K562 (cell line): Measurements from ENCODE around the gene IRF1. TPM values are rescaled to one million over a fixed set of nuclear protein-coding genes. Genes with fewer than 3 reads are reported as not detected.

Experiments
- EP300 ChIP-seq: IDR thresholded peaks from 2 replicates; pipeline ENCODE4 v1.6.1; 2012; ENCODE audit warnings: low read length, improper control_type of control experiment
- FOSL1 ChIP-seq: fragments of 200-800 bp; sonication (Bioruptor generic); conservative IDR thresholded peaks from 2 replicates; pipeline ENCODE4 v1.6.1; 2016; ENCODE audit warnings: missing genetic modification characterization, missing compliant biosample characterization
- HLTF ChIP-seq: fragments of 450-650 bp; IDR thresholded peaks from 2 replicates; pipeline ENCODE4 v1.6.1; 2016
- RBM39 ChIP-seq: fragments of 200-400 bp; formaldehyde crosslinking; optimal IDR thresholded peaks from 2 replicates; pipeline ENCODE3; 2018; ENCODE audit warnings: low read depth, low read length
- SMAD4 ChIP-seq: fragments of 250-450 bp; sonication (Bioruptor Pico); conservative IDR thresholded peaks from 2 replicates; pipeline ENCODE4 v1.8.0; 2021; ENCODE audit warnings: inconsistent platforms, mild to moderate bottlenecking, moderate library complexity
- THRAP3 ChIP-seq: fragments of 450-650 bp; IDR thresholded peaks from 2 replicates; pipeline ENCODE4 v1.6.1; 2016; ENCODE audit warnings: mild to moderate bottlenecking, inconsistent platforms, borderline replicate concordance
- ZNF140 ChIP-seq: fragments of 250-450 bp; sonication (Bioruptor Pico); IDR thresholded peaks from 2 replicates; pipeline ENCODE4 v1.8.0; 2021; ENCODE audit warnings: moderate library complexity, mild to moderate bottlenecking, inconsistent platforms
- ZNF583 ChIP-seq: fragments of 250-450 bp; sonication (Bioruptor Pico); IDR thresholded peaks from 2 replicates; pipeline ENCODE4 v1.4.0; 2020
- ZNF696 ChIP-seq: fragments of 250-450 bp; sonication (Bioruptor Pico); conservative IDR thresholded peaks from 2 replicates; pipeline ENCODE4 v1.4.0; 2020; ENCODE audit warnings: mild to moderate bottlenecking, moderate library complexity
- polyA plus RNA-seq, 8 experiments: library from polyadenylated mRNA; depleted of rRNA in 4 of 8; stranded (reverse) in 5 of 8; unstranded in 3 of 8; fragments of >200 nt; fragmentation: Nextera tagmentation in 2 of 8; fragmentation: Illumina TruSeq in 1 of 8; extraction: Ambion mirVana in 2 of 8; extraction: Trizol in 1 of 8; gene quantifications; 2 replicates each; pipeline versions ENCODE4 v1.2.1 to v1.2.3, GENCODE V29; 2011 to 2014; ENCODE audit warnings: inconsistent platforms in 1 of 8, missing spikeins in 1 of 8
- total RNA-seq, 7 experiments: library from RNA; depleted of rRNA in 6 of 7; stranded (reverse); fragments of >200 nt in 6 of 7; fragmentation: Illumina TruSeq in 2 of 7; extraction: Trizol in 2 of 7; gene quantifications; 2 replicates each; pipeline versions ENCODE4 v1.2.1 to v1.2.3, GENCODE V29; 2011 to 2021; ENCODE audit warnings: low replicate concordance in 1 of 7
- TF ChIP-seq, protein P1 (sequence below): sonication (generic); formaldehyde crosslinking; IDR thresholded peaks from 2 replicates; pipeline ENCODE4 v1.8.0; 2022; ENCODE audit warnings: mild to moderate bottlenecking, missing genetic modification reagents
- TF ChIP-seq, protein P2 (sequence below): fragments of 250-450 bp; sonication (Bioruptor Pico); IDR thresholded peaks from 2 replicates; pipeline ENCODE4 v1.9.0; 2021; ENCODE audit warnings: mild to moderate bottlenecking, inconsistent platforms
- TF ChIP-seq, protein P3 (sequence below): fragments of 200-800 bp; sonication (Bioruptor generic); IDR thresholded peaks from 2 replicates; pipeline ENCODE4 v1.6.1; 2017; ENCODE audit warnings: missing genetic modification characterization, missing compliant biosample characterization

Gene IRF1
- total and polyA plus RNA-seq, 9 of the 15 experiments (the other 6 are each of a cell fraction or from before 2014, with no cell fraction given), result 1.1 to 12.3 (median 5.9) TPM

DNA sequence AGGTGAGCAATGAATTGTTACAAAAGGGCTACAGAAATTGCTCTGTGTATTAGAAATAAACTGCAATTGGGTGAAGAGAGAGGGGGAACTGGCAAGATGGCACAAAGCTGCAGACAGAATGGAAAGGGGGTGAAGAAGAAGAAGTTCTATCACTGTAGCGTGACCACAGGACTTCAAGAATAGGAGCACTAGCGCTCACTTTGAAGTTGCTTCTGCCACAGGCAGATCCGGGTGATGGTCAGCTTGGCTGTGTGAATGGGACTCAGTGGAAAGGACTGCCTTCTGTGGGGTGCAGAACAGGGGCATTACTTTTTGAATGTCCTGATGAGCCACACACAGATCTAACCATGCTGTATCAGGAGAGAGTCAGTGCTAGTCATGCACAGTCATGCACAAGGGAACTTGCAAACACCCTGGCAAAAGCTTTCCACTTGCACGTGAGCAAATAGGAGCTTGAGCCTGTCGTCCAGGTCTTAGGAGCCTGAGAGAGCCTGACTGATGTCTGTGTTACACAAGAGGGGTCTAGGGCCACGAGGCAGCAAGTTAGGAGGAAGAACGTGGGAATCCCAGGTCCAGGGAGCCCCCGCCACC, 36.5 kb upstream of the IRF1 start (continued):
- TF ChIP-seq RBM39 (no peak), ZNF583 (no peak), ZNF696 (no peak), THRAP3 (no peak), FOSL1 (no peak), HLTF (no peak), ZNF140 (CRISPR knock-in tag) (no peak), SMAD4 (CRISPR knock-in tag) (no peak), EP300 (no peak)
- TF ChIP-seq, protein P1, sequence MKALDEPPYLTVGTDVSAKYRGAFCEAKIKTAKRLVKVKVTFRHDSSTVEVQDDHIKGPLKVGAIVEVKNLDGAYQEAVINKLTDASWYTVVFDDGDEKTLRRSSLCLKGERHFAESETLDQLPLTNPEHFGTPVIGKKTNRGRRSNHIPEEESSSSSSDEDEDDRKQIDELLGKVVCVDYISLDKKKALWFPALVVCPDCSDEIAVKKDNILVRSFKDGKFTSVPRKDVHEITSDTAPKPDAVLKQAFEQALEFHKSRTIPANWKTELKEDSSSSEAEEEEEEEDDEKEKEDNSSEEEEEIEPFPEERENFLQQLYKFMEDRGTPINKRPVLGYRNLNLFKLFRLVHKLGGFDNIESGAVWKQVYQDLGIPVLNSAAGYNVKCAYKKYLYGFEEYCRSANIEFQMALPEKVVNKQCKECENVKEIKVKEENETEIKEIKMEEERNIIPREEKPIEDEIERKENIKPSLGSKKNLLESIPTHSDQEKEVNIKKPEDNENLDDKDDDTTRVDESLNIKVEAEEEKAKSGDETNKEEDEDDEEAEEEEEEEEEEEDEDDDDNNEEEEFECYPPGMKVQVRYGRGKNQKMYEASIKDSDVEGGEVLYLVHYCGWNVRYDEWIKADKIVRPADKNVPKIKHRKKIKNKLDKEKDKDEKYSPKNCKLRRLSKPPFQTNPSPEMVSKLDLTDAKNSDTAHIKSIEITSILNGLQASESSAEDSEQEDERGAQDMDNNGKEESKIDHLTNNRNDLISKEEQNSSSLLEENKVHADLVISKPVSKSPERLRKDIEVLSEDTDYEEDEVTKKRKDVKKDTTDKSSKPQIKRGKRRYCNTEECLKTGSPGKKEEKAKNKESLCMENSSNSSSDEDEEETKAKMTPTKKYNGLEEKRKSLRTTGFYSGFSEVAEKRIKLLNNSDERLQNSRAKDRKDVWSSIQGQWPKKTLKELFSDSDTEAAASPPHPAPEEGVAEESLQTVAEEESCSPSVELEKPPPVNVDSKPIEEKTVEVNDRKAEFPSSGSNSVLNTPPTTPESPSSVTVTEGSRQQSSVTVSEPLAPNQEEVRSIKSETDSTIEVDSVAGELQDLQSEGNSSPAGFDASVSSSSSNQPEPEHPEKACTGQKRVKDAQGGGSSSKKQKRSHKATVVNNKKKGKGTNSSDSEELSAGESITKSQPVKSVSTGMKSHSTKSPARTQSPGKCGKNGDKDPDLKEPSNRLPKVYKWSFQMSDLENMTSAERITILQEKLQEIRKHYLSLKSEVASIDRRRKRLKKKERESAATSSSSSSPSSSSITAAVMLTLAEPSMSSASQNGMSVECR, result no peak
- TF ChIP-seq, protein P2, sequence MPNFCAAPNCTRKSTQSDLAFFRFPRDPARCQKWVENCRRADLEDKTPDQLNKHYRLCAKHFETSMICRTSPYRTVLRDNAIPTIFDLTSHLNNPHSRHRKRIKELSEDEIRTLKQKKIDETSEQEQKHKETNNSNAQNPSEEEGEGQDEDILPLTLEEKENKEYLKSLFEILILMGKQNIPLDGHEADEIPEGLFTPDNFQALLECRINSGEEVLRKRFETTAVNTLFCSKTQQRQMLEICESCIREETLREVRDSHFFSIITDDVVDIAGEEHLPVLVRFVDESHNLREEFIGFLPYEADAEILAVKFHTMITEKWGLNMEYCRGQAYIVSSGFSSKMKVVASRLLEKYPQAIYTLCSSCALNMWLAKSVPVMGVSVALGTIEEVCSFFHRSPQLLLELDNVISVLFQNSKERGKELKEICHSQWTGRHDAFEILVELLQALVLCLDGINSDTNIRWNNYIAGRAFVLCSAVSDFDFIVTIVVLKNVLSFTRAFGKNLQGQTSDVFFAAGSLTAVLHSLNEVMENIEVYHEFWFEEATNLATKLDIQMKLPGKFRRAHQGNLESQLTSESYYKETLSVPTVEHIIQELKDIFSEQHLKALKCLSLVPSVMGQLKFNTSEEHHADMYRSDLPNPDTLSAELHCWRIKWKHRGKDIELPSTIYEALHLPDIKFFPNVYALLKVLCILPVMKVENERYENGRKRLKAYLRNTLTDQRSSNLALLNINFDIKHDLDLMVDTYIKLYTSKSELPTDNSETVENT (CRISPR knock-in tag), result no peak
- TF ChIP-seq, protein P3, sequence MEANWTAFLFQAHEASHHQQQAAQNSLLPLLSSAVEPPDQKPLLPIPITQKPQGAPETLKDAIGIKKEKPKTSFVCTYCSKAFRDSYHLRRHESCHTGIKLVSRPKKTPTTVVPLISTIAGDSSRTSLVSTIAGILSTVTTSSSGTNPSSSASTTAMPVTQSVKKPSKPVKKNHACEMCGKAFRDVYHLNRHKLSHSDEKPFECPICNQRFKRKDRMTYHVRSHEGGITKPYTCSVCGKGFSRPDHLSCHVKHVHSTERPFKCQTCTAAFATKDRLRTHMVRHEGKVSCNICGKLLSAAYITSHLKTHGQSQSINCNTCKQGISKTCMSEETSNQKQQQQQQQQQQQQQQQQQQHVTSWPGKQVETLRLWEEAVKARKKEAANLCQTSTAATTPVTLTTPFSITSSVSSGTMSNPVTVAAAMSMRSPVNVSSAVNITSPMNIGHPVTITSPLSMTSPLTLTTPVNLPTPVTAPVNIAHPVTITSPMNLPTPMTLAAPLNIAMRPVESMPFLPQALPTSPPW (CRISPR knock-in tag), result no peak
